GM18508 (cell line): ENCODE results near the gene DHRS13.
"Not testable (repeated sequence)": the region's sequence is repeated elsewhere in the genome, so short reads cannot be mapped to it uniquely, and the experiment has no call there.

Experiments used
- ATAC-seq: cut with Tn5 transposase; IDR thresholded peaks from one replicate; pipeline ENCODE4 v1.9.1; 2021; ENCODE audit warnings: moderate number of reproducible peaks; ENCODE audit not compliant: insufficient read depth, unreplicated experiment

DHRS13 gene

DNA sequence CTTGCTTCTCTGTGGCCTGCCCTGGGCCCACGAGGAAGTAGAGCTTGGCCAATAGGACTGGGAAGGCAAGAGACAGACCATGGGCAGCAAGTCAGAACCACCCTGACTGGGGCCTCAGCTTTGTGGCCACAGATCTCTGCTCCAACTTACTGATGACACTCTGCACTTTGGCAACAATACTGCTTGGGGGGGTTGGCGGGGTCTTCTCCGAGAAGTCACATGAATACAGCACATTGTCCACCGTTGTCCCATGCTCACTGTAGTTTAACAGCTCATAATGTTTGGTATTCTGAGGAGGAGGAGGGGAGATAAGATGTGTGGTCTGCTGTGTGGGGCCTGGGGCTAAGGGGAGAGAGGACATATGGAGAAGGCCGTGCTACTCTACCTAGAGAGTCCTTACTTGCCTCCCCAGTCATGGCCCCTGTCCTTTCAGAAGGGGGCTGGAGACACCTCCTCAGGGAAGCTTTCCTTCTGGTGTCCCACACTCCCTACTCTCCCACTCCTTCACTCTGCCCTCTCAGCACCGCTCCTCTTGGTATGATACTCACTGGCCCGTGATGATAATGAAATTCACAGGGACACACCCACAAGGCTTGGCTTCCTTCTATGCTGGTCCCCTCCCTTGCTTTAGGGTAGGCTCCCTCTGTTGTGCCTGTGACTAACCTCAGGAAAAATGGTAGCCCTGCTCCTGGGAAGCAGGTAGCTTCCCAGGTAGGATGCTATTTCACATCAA, 4.0 kb upstream of the DHRS13 start:
- ATAC-seq, result no peak

DNA sequence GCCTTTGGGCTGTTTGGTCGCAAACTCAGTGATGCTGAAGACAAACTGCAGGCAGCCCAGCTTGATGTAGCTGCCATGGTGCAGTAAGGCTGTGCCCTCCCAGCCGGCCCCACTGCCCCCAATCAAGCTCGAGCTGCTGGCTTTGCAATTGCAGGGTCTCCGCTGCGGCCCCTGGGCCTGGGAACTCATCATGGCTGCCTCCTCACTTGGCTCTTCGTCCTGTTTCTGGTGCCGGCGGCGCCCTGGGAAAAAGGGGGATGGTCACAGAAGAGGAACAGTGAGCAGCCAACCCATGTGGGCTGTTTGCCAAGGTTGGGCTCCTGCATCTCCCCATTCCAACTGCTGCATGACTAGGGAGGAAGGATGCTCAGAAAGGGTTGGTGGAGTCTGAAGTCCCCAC, 3.4 kb upstream of the DHRS13 start:
- no peak for ATAC-seq

GRCh38 chr17:28904800-28905199, 1.9 kb upstream of the DHRS13 start:
- ATAC-seq, result no peak

GRCh38 chr17:28903546-28903841, 615 bp upstream of the DHRS13 start:
- ATAC-seq, result not testable (repeated sequence)

- ATAC-seq, result peak; percentile 17
Observed at GRCh38 chr17:28901866-28902818, 737 bp downstream of the DHRS13 start.

- ATAC-seq, result no peak
Observed at GRCh38 chr17:28900986-28901726, 1.7 kb downstream of the DHRS13 start.

- no peak for ATAC-seq
Observed at GRCh38 chr17:28899212-28899815, 3.6 kb downstream of the DHRS13 start.

DNA sequence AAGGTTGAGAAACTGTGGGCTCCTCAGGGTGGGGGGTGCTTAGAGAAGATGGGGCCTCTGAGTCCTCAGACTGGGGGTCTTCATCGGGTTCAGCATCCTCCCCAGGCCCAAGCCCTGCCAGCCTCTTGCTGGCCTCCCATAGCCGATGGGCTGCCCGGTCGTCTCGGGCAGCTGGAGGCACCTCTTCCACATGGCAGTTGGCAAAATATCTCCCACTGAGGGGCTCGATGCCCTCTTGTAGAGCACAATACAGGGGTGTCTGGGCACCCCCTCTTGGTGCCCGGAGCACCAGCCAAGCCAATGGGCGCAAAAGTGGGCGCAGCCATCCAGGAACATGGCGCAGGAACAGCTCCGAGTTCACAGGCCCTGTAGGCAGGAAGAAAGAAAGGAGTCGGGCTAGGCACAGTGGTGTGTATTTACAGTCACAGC, 4.3 kb downstream of the DHRS13 start:
- ATAC-seq, result no peak

DNA sequence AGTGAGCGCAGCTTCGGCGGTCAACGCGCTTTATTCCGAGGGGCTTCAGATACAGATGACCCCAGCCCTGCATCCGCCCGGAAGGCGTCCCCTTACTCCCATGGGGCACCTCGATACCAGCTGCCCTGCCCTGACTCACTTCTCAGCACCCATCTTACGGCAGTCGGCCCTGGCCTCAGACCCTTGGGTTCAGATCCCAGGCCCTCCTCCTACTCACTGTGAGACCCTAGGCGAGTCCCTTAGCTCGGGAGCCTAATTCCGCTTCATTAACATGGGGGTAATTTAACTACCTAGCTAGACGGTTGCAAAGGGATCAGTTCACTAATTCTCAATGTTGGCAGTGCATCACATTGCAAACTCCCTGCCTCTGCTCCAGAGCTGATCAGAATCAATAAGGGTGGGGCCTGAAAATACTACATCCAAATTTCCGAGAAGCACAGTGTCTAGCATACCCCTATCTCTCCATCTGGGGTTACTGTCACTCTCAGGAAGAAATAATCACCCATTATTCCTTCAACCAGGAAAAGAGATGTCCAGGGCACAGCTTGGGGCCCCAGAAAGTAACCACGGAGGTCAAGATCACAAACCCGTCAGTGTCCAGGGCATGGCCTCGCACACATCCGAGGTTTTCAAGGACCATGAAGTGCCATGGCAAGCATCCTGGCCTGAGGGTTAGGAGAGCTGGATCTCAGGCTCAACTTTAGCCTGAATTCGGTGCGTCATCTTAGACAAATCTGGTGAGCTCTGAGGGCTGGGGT, 4.9 kb downstream of the DHRS13 start:
- no peak for ATAC-seq

GRCh38 chr17:28896884-28897768, 5.8 kb downstream of the DHRS13 start, which contains the start of gene FLOT2:
FLOT2 (minus strand) TSS chr17:28897733; CDS start chr17:28897574, 159 bp downstream.
- ATAC-seq, result no peak

DNA sequence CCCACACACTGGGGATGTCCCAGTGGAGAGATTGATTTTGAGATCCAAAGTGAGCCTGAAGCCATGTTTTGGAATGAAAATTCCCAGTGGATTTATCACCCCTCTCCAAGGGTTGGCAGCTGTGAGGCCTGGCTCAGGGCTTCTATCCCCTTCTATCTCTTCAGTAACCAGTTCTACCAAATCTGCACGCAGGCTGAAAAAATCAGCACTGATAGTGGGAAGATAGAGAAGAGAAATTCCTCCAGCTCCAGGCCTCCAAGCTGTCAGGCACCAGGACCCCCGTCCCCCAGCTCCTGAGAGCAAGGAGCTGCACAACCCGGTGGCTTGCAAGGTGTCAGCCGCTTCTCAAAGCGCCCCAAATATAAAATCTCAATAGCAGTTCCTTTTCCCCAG, 6.4 kb downstream of the DHRS13 start:
- ATAC-seq, result no peak

- ATAC-seq, result no peak
Observed at GRCh38 chr17:28895794-28896447, 7.0 kb downstream of the DHRS13 start.

GRCh38 chr17:28893248-28894183, 9.4 kb downstream of the DHRS13 start:
- ATAC-seq, result not testable (repeated sequence)

GRCh38 chr17:28892024-28892423, 10.9 kb downstream of the DHRS13 start:
- no peak for ATAC-seq

DNA sequence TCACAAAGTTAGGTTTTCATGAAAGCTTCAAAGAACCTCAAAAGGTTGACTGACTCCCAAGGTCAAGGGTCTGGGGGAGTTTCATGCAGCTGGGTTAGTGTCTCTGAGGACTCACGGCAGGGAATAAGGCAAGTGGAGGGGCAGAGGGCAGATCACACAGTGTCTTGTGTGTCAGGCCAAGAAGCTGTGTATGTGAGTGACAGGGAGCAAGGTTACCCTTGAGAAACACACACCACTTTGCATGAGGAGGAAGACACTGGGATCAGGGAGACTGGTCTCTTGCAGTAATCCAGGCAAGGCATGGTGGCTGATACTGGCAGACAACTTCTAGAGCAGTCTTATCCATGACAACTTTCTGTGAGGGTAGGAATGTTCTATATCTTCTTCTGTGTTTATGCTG, 11.7 kb downstream of the DHRS13 start:
- ATAC-seq, result no peak

DNA sequence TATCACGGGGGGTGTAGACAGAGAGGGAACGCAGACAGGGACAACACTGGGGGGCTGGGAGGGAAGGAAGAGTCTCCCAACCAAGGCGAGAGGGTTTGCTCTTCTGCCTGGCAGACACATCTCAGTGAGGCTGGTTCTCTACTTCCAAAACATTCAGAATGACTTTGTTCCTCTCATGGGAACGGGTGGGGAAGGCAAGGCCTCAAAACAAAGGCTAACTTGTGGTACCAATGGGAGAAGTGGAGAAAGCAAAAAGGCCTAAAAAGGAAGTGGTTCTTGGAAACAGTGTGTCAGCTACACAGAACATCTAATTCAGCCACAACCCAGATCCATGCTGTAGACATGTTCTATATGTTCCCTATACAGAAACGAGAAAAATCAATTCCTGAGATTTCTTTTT, 12.9 kb downstream of the DHRS13 start:
- no peak for ATAC-seq

- no peak for ATAC-seq
Observed at GRCh38 chr17:28888832-28889231, 14.0 kb downstream of the DHRS13 start.
